D721Med (cell line): ENCODE measurements around the gene NCAPG2.
"Not testable (repeated sequence)": the region's sequence is repeated elsewhere in the genome, so short reads cannot be mapped to it uniquely, and the experiment has no call there.

ENCODE experiments used
- DNase-seq: peaks from one replicate; pipeline ENCODE4 v3.0.0; 2011; ENCODE audit warnings: low spot score; ENCODE audit not compliant: insufficient read length
- FAIRE-seq: peaks from 2 replicates; lab custom pipeline; 2011; peaks lifted over from hg19 to GRCh38; lab: Jason Lieb, UNC
- CTCF ChIP-seq: IDR thresholded peaks from 2 replicates; pipeline ENCODE4 v1.5.1; 2012; ENCODE audit warnings: mild to moderate bottlenecking, control low read depth; ENCODE audit not compliant: insufficient read depth; ENCODE audit errors: missing control alignments

Gene NCAPG2

DNA sequence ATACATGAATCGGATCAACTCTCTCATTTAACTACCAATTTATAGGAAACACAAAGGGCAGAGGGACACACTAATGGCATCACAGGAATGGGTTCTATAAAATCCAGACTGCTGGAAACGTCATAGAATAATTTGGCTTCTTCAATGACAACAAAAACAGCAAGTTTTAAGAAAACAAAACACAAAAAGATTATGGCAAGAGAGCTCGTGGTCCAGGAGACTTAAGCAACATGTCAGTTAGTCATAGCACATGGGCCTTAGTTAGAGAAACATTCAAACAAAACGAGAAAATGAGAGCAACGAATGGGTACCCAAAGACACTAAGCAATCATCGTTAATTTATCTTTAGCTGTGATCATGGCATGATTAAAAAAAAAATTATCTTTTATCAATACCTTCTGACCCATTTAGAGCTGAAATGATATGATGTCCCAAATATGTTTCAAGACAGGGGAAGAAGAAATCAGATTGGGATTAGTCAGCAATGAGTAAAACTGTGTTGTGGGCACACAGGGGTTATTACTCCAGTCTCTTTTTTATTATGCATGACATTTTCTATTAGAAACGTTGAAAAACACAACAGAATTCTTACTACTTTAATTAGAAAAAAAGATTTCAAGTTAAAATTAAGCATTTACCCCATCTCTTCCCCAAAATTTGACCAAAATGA, 28.3 kb downstream of the NCAPG2 start:
- no peak for TF ChIP-seq CTCF
- FAIRE-seq: no peak
- DNase-seq: no peak

GRCh38 chr7:158672975-158673374, 31.6 kb downstream of the NCAPG2 start:
- DNase-seq: no peak
- TF ChIP-seq CTCF: no peak
- FAIRE-seq: no peak

GRCh38 chr7:158668086-158668485, 36.5 kb downstream of the NCAPG2 start:
- DNase-seq, FAIRE-seq: not testable (repeated sequence)

DNA sequence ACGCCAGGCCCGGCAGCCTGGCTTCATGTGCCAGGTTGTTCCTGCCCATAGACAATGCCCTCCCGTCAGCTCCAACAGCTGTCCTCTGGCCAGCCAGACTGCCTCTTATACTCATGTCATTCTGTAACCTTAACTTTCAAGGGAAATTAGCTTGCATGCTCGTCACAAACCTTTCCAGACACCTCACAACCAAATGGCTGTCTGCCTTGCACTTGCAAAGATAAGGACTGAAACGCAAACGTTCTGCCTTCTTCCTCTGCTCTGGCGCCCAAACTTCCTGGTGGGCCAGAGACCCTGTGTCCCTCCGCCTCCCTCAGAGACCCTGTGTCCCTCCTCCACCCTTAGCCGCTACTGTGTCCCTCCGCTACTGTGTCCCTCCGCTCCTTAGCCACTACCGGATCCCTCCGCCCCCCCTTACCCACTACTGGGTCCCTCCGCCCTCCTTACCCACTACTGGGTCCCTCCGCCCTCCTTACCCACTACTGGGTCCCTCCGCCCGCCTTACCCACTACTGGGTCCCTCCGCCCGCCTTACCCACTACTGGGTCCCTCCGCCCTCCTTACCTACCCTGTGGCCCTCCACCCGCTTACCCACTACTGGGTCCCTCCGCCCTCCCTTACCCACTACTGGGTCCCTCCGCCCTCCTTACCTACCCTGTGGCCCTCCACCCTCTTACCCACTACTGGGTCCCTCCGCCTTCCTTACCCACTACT, 37.5 kb downstream of the NCAPG2 start:
- not testable (repeated sequence) for DNase-seq

DNA sequence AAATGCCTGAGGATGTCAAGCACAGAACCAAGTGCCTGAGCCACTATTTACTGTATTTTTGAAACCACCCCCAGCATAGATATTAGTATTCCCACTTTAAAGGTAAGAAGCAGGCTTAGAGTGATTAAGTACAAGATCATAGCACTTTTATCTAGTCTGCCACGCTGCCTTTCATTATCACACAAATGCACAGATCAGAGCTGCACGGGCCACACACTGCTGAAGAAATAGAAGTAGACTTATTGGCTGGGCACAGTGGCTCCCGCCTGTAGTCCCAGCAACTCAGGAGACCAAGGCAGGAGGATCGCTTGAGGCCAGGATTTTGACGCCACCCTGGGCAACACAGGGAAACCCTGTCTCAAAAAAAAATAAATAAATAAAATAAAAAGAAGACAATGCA, 38.2 kb downstream of the NCAPG2 start:
- FAIRE-seq: no peak

More for the DNA sequence above, 37.5 kb downstream of the NCAPG2 start:
- FAIRE-seq: not testable (repeated sequence)

GRCh38 chr7:158664406-158664805, 40.2 kb downstream of the NCAPG2 start:
- DNase-seq: no peak
- no peak for FAIRE-seq
- TF ChIP-seq CTCF: no peak

More for the DNA sequence above, 38.2 kb downstream of the NCAPG2 start:
- no peak for TF ChIP-seq CTCF
- no peak for DNase-seq

DNA sequence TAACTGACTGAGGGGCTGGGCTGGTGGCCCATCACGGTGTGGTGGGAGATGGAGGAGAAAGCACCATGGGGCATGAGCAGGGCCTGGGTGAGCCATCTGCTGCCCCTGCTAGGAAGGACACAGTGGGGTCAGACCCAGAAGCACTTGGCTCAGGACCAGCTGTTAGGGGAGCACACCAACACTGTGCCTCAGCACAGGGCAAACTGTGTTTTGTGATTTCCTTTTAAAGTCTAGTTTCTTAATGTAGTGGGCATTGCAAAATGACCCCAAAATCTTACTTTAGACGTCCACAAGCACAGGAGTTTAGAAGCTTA, 41.2 kb downstream of the NCAPG2 start:
- no peak for TF ChIP-seq CTCF
- no peak for DNase-seq
- FAIRE-seq: no peak

DNA sequence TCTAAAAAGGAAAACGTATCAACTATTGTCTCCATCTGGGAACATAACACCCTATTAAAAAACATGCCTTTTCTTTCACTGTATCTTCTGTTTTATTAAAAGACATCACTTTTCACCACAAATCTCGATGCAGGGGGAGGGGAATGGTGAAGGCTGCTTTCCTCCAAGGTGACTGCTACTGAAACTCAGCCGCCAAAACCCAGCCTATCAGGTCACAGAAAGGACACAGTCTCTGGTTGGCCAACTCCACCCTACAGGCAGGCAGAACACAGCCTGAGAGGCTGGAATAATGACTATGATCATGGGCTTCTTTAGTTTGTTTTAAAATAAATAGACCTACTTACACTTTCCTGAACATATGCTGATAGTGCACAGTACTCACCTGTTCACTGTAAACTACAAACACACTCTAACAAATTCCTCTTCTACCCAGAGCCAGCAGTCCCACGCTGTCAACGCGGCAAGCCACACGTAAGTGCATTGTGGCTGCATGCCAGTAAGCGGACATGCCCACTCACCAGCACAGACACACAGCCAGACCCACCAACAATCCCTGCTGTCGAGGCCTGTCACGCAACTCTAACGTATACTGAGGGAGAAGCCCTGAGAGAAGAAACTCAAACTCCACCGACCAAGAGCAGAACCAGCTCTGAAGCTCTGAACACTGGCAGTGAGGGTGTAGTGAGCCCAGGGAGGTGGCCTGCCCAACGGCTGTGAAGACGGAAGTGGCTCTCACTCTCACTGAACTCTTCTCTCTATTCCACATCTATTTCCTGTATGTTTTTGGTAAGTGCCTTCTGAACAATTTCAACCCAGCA, 41.8 kb downstream of the NCAPG2 start:
- TF ChIP-seq CTCF: no peak
- no peak for FAIRE-seq
- DNase-seq: no peak
